ENCODE measurements around the gene NDUFAB1. TPM values are rescaled to one million over a fixed set of nuclear protein-coding genes. Genes with fewer than 3 reads are reported as not detected.
"Not testable (repeated sequence)": the region's sequence is repeated elsewhere in the genome, so short reads cannot be mapped to it uniquely, and the experiment has no call there.

The NDUFAB1 gene
- polyA plus RNA-seq, 1 donor: 80.9 TPM

- DNase-seq: no peak
Observed at GRCh38 chr16:23554536-23554935, 41.6 kb downstream of the NDUFAB1 start.

GRCh38 chr16:23552161-23552560 is 44.0 kb downstream of the NDUFAB1 start:
- DNase-seq: no peak

- DNase-seq: no peak
Observed at GRCh38 chr16:23549938-23550337, 46.2 kb downstream of the NDUFAB1 start.

- DNase-seq: no peak
Observed at GRCh38 chr16:23544436-23544835, 51.7 kb downstream of the NDUFAB1 start.

GRCh38 chr16:23540817-23541178 is 55.3 kb downstream of the NDUFAB1 start:
- DNase-seq: not testable (repeated sequence)

GRCh38 chr16:23539984-23540816 is 55.9 kb downstream of the NDUFAB1 start:
- DNase-seq: no peak

- DNase-seq: no peak
Observed at GRCh38 chr16:23538919-23539278, 57.2 kb downstream of the NDUFAB1 start.

- DNase-seq: no peak
Observed at GRCh38 chr16:23537390-23537789, 58.7 kb downstream of the NDUFAB1 start.

- DNase-seq: no peak
Observed at GRCh38 chr16:23535901-23536300, 60.2 kb downstream of the NDUFAB1 start.

- DNase-seq: no peak
Observed at GRCh38 chr16:23534868-23535860, 61.0 kb downstream of the NDUFAB1 start.

GRCh38 chr16:23532448-23532847 is 63.7 kb downstream of the NDUFAB1 start:
- DNase-seq: no peak

Other genes starting within 250 kb of the NDUFAB1 start
- 15.7 TPM for gene COG7, start 143.1 kb downstream of the NDUFAB1 start, polyA plus RNA-seq (ENCODE audit: insufficient read length)
- gene GGA2, start 85.8 kb downstream of the NDUFAB1 start, polyA plus RNA-seq (ENCODE audit: insufficient read length): 111 TPM
- gene EARS2, start 39.0 kb downstream of the NDUFAB1 start, polyA plus RNA-seq (ENCODE audit: insufficient read length): 17.6 TPM
- 69.8 TPM for gene UBFD1, start 38.6 kb downstream of the NDUFAB1 start, polyA plus RNA-seq (ENCODE audit: insufficient read length)
- 9.7 TPM for gene PALB2, start 45.0 kb upstream of the NDUFAB1 start, polyA plus RNA-seq (ENCODE audit: insufficient read length)
- gene DCTN5, start 45.1 kb upstream of the NDUFAB1 start, polyA plus RNA-seq (ENCODE audit: insufficient read length): 36.6 TPM
- gene PLK1, start 82.6 kb upstream of the NDUFAB1 start, polyA plus RNA-seq (ENCODE audit: insufficient read length): 11.9 TPM
- gene ERN2, start 116.9 kb upstream of the NDUFAB1 start, polyA plus RNA-seq (ENCODE audit: insufficient read length): not detected
- 0.35 TPM for gene CHP2, start 158.7 kb upstream of the NDUFAB1 start, polyA plus RNA-seq (ENCODE audit: insufficient read length)
- gene PRKCB, start 239.7 kb upstream of the NDUFAB1 start, polyA plus RNA-seq (ENCODE audit: insufficient read length): 1.4 TPM